Pons (tissue), 1 donor: Measurements from ENCODE around the gene SUFU.

ENCODE experiments used
- DNase-seq: peaks from one replicate; pipeline ENCODE4 v3.0.0-alpha.2; 2016; ENCODE audit warnings: low spot score

Gene SUFU

DNA sequence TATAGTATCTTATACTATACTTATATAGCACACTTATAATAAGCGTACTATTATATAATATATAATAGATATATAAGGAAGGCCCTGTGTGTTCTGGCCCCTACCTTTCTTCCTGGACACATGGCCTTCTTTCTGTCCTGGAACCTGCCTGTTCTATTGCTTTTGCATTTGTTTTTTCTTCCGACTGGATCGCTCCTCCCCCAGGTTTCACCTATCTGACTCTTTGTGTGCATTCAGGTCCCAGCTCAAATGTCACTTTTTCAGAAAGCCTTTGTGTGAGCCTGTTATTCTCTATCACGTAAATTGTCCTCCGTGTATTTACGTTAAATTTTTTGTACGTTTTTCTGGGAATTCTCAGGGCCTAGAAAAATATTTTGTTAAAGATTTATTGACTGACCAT, 137.6 kb downstream of the SUFU start:
- no peak for DNase-seq

DNA sequence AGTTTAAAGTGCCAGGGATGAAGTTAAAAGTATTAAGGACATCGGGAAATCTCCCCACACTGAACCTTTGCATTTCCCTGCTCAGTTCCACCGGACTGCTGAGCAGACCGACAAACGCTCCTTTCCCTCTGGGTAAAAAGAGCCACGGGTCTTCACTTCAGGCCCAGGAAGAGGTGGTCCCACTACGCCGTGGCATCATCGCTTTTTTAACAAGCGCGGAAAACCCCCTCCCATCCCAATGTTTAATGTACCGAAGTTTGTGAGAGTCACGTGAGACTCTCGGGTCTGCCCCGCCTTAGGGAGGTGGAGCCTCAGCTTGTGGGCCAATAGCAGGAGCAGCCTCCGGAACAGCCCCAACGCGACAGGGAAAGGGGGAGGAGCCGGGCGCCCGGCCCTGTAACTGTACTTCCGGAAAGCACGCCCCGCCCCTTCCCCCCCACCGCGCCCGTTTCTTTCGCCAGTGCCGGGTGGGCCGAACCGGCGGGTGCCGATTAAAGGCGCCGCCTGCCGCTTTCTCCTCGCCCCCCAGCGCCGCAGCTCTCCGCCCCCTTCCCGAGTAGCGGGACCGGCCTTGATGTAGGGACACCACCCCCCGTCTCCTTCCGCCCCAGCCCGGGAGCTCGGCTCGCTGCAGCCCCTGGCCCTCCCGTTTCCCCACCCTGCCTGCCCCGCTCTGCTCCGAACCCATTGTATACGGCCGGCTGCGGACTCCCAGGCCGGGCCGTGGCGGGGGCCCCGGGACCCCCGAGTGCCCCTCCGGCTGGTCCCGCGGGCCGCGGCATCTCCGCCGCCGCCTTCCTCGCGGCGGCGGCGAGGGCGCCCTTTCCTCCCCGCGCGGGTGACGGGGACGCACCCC, 138.3 kb downstream of the SUFU start:
- peak; percentile 99 for DNase-seq

GRCh38 chr10:102642736-102643335, 139.1 kb downstream of the SUFU start:
- no peak for DNase-seq

- peak; percentile 86 for DNase-seq
Observed at GRCh38 chr10:102643336-102644065, 139.7 kb downstream of the SUFU start.

- no peak for DNase-seq
Observed at GRCh38 chr10:102644066-102644645, 140.4 kb downstream of the SUFU start, which contains the start of gene TRIM8. Gene TRIM8 (plus strand): TSS chr10:102644479. CDS start chr10:102644618, 139 bp downstream.

DNA sequence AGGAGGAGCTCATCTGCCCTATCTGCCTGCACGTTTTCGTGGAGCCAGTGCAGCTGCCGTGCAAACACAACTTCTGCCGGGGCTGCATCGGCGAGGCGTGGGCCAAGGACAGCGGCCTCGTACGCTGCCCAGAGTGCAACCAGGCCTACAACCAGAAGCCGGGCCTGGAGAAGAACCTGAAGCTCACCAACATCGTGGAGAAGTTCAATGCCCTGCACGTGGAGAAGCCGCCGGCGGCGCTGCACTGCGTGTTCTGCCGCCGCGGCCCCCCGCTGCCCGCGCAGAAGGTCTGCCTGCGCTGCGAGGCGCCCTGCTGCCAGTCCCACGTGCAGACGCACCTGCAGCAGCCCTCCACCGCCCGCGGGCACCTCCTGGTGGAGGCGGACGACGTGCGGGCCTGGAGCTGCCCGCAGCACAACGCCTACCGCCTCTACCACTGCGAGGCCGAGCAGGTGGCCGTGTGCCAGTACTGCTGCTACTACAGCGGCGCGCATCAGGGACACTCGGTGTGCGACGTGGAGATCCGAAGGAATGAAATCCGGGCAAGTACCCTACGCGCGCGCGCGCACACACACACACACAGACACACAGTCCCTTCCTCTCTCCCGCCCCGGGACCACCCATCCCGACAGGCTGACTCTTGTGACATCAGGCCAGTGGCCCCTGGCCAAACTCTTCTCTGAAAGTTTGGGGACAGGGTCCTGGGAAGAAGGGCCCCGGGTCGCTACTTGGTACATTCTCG, 141.0 kb downstream of the SUFU start:
- DNase-seq: peak; percentile 75

GRCh38 chr10:102645388-102645740, 141.6 kb downstream of the SUFU start:
- DNase-seq: peak; percentile 91

- peak; percentile 62 for DNase-seq
Observed at GRCh38 chr10:102645741-102646609, 142.2 kb downstream of the SUFU start.

DNA sequence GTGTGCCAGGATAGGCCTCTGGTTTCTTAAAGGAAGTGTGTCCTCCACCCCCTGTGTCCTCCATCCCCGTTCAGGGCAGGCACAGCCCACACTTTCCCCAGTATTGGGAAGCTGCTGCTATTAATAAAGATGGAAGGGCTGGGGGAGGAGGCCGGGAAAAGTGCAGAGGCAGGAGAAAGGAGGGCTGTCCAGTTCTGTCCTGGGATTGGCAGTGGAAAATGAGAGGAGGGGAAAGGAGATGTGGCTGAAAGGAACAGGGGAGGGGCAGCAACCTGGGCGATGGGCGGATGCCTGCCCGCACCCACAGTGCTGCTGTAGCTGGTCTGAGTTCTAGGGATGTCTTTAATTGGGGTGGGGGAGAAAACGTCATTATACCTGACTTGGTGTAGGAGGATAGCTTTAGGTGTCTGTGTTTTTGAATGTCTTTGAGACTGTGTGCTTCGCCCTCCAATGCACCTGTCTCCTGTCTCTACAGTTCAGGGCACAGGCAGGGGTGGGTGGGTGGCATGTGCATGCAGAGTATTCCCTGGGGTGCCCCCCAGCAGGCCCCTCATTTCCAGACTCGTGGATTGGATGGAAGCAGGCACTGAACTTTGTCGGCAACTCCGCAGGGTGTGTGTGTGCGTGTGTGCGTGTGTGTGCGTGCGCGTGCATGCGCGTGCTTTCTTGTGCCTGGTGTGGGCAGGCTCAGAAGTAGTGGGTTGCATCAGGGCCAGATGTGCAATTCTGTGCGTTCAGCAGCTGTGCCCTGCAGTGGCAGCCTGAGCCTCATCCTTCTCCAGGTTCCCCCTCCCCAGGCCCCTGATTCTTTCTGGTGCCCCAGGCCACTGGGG, 143.1 kb downstream of the SUFU start:
- peak; percentile 57 for DNase-seq

- no peak for DNase-seq
Observed at GRCh38 chr10:102647443-102648268, 143.9 kb downstream of the SUFU start.

- DNase-seq: no peak
Observed at GRCh38 chr10:102648269-102648888, 144.6 kb downstream of the SUFU start.

DNA sequence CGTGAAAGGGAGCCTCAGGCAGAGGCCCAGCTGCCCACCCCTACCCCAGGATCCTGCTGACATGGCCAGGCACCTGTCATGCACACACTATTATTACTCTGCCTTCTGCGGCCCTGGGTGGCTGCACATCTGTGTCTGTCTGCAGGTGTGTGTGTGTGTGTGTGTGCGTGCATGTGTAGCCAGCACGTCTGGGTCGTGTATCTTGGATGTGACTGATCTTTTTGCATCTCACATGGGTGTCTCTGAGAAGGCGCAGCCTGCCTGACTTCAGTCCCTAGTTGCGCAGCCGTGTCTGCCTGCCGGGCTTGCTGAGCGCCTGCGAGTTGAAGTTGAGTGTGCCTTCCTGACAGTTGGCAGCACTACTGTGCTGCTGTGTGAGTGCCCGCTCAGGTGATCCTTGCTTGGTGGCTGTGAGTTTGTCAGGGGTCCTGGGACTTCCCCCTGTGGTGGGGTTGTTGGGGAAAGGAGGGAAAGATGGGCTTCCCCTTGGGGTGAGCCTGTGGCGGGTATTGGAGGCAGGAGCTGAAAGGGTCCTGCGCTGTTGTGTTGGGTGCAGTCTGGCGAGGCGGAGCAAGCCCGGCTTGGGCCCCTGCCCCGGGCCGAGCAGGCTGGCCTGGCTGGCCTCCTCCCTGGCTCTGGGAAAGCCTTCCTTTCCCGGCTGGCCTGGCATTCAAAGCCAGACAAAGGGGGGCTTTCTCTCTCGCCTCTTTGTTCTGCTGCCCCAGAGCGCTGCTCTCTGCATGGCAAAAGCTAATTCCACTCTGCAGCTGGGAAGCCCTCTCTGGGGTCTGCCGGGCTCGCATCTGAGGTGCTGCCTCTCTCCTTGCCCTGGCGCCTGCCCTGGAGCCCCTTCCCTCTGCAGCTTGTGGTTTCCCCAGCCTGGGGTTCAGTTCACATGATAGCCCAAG, 145.4 kb downstream of the SUFU start:
- peak; percentile 85 for DNase-seq

GRCh38 chr10:102649797-102650654, 146.3 kb downstream of the SUFU start:
- DNase-seq: no peak

- no peak for DNase-seq
Observed at GRCh38 chr10:102650655-102651454, 147.1 kb downstream of the SUFU start.

DNA sequence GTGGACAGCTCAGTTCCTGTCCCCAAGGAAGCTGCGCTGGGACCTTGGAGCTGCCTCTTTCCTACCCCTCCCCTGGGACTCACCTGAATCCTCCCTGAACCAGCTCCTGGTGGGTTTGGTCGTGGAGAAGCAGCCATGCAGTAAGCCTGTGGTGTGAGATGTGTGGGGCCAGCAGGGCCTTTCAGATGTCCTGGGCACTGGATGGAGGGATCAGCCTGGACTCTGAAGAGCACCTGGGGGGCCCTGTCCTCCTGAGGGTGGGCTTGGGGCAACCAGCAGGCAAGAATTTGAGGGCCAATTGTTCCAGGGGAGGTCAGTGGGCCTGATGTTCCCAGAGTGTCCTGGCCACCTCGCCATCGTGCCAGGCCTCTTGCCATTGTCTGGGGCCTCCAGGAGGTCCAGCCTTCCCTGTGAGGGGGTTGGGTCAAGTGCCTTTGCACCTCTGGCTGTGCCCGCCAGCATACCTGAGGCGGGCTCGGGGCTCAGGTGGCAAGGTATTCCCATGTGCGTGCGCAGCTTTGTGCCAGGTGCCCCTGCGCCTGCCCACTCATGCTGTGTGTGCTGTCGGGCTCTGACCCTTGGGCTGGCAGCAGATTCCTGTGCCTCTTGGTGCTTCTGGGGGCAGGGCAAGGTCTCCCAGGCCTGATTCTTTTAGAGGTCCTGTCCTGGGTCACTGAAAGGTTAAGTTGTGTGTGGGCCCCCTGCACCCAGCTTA, 147.8 kb downstream of the SUFU start:
- no peak for DNase-seq
